GM12878 (cell line): ENCODE data around the gene ZC3H7B. TPM values are rescaled to one million over a fixed set of nuclear protein-coding genes. Genes with fewer than 3 reads are reported as not detected.
A peak's percentile ranks its signal among the peaks of the same experiment; 100 is the strongest.

ENCODE experiments used
- CHD1 ChIP-seq: IDR thresholded peaks from 2 replicates; pipeline ENCODE4 v1.6.1; 2012; ENCODE audit warnings: low read depth, low read length, improper control_type of control experiment
- DPF2 ChIP-seq: fragments of 450-650 bp; IDR thresholded peaks from 2 replicates; pipeline ENCODE4 v1.6.1; 2017; ENCODE audit warnings: mild to moderate bottlenecking
- GATAD2B ChIP-seq: fragments of 450-650 bp; conservative IDR thresholded peaks from 2 replicates; pipeline ENCODE4 v1.6.1; 2017; ENCODE audit warnings: low read depth, mild to moderate bottlenecking, moderate library complexity
- HCFC1 ChIP-seq: fragments of 150-350 bp; IDR thresholded peaks from 2 replicates; pipeline ENCODE4 v1.6.1; 2014; ENCODE audit warnings: low read length
- IRF4 ChIP-seq: IDR thresholded peaks from 2 replicates; pipeline ENCODE4 v1.6.1; 2011; ENCODE audit warnings: low read depth, low read length
- KAT2A ChIP-seq: conservative IDR thresholded peaks from 2 replicates; pipeline ENCODE4 v1.6.1; 2011; ENCODE audit warnings: low read depth, low read length; ENCODE audit not compliant: control insufficient read depth
- MTA2 ChIP-seq: fragments of 450-650 bp; IDR thresholded peaks from 2 replicates; pipeline ENCODE4 v1.6.1; 2016; ENCODE audit warnings: low read depth, mild to moderate bottlenecking, moderate library complexity
- MXI1 ChIP-seq: fragments of 150-350 bp; IDR thresholded peaks from 2 replicates; pipeline ENCODE4 v1.6.1; 2011; ENCODE audit warnings: low read depth, mild to moderate bottlenecking, inconsistent platforms, low read length, improper control_type of control experiment
- MYC ChIP-seq: IDR thresholded peaks from 2 replicates; pipeline ENCODE4 v1.6.1; 2011; ENCODE audit warnings: mild to moderate bottlenecking, low read length, moderate library complexity, inconsistent platforms; ENCODE audit not compliant: insufficient read depth, insufficient replicate concordance, insufficient read length, severe bottlenecking
- NR2C2 ChIP-seq: IDR thresholded peaks from 2 replicates; pipeline ENCODE4 v1.6.1; 2011; ENCODE audit warnings: borderline replicate concordance, low read depth; ENCODE audit not compliant: control insufficient read depth, insufficient read length
- NRF1 ChIP-seq: conservative IDR thresholded peaks from 2 replicates; pipeline ENCODE4 v1.6.1; 2011; ENCODE audit warnings: mild to moderate bottlenecking, low read depth, low read length, improper control_type of control experiment
- PML ChIP-seq: IDR thresholded peaks from 2 replicates; pipeline ENCODE4 v1.6.1; 2012; ENCODE audit warnings: low read length, inconsistent platforms
- RB1 ChIP-seq: fragments of 450-650 bp; formaldehyde crosslinking; IDR thresholded peaks from 2 replicates; pipeline ENCODE4 v1.6.1; 2017; ENCODE audit warnings: mild to moderate bottlenecking, borderline replicate concordance
- RELA ChIP-seq: fragments of 450-650 bp; IDR thresholded peaks from 2 replicates; pipeline ENCODE4 v1.8.0; 2014; ENCODE audit warnings: borderline replicate concordance; ENCODE audit not compliant: partially characterized antibody
- RELB ChIP-seq: fragments of 450-650 bp; IDR thresholded peaks from 2 replicates; pipeline ENCODE4 v1.6.1; 2017; ENCODE audit warnings: low read depth, mild to moderate bottlenecking, moderate library complexity
- SIX5 ChIP-seq: IDR thresholded peaks from 2 replicates; pipeline ENCODE4 v1.6.1; 2011; ENCODE audit warnings: mild to moderate bottlenecking, low read depth, low read length, moderate library complexity; ENCODE audit not compliant: severe bottlenecking
- STAT3 ChIP-seq: IDR thresholded peaks from 2 replicates; pipeline ENCODE4 v1.6.1; 2011; ENCODE audit warnings: low read depth, low read length, improper control_type of control experiment
- polyA plus RNA-seq, 11 experiments: library from polyadenylated mRNA; depleted of rRNA in 4 of 11; unstranded in 6 of 11; stranded (reverse) in 5 of 11; fragments of >200 nt; fragmentation: Nextera tagmentation in 4 of 11; fragmentation: Illumina TruSeq in 1 of 11; extraction: Ambion mirVana in 4 of 11; extraction: Trizol in 1 of 11; gene quantifications; 1 replicate in 1 of 11; 2 replicates in 10 of 11; pipeline versions ENCODE4 v1.2.1 to v1.2.3, GENCODE V29; 2011 to 2016; ENCODE audit warnings: inconsistent platforms in 2 of 11, missing spikeins in 2 of 11, low read depth in 1 of 11
- total RNA-seq, 4 experiments: library from RNA; depleted of rRNA in 3 of 4; stranded (reverse); fragments of >200 nt in 3 of 4; fragmentation: Illumina TruSeq in 1 of 4; extraction: Trizol in 1 of 4; gene quantifications; 2 replicates each; pipeline versions ENCODE4 v1.2.1 to v1.2.3, GENCODE V29; 2013 to 2021
- TF ChIP-seq, protein P1 (sequence below): fragments of 150-350 bp; IDR thresholded peaks from 2 replicates; pipeline ENCODE4 v1.6.1; 2014; ENCODE audit warnings: mild to moderate bottlenecking, low read depth, low read length
- TF ChIP-seq, protein P2 (sequence below): fragments of 450-650 bp; formaldehyde crosslinking; IDR thresholded peaks from 2 replicates; pipeline ENCODE4 v1.5.0; 2022; ENCODE audit warnings: mild to moderate bottlenecking, missing genetic modification characterization
- TF ChIP-seq, protein P3 (sequence below): IDR thresholded peaks from 2 replicates; pipeline ENCODE4 v1.6.1; 2012; ENCODE audit warnings: low read depth, low read length, improper control_type of control experiment
- TF ChIP-seq, protein P4 (sequence below): IDR thresholded peaks from 2 replicates; pipeline ENCODE4 v1.6.1; 2011; ENCODE audit warnings: low read depth, low read length, improper control_type of control experiment, borderline replicate concordance

ZC3H7B gene
- total and polyA plus RNA-seq, 10 of the 15 experiments (the other 5 are each of a cell fraction or from before 2014, with no cell fraction given): 0.26 to 52.3 (median 22.4) TPM

- TF ChIP-seq DPF2 (no peak), RELB (peak; percentile 42; the same call in 1 of the 2 replicates), KAT2A (no peak), PML (peak; percentile 83; the same call in 1 of the 2 replicates), IRF4 (no peak), CHD1 (no peak), HCFC1 (peak; percentile 97), GATAD2B (peak; percentile 54; the same call in 1 of the 2 replicates), NR2C2 (no peak), RB1 (no peak; the same call in 1 of the 2 replicates), MTA2 (no peak), MYC (peak; percentile 70), RELA (peak; percentile 24), NRF1 (0 out of 2 replicates have a peak, but pooled peaks have one; percentile 24), STAT3 (0 out of 2 replicates have a peak, but pooled peaks have one; percentile 14), SIX5 (peak; percentile 93), MXI1 (peak; percentile 99)
- TF ChIP-seq, protein P1, sequence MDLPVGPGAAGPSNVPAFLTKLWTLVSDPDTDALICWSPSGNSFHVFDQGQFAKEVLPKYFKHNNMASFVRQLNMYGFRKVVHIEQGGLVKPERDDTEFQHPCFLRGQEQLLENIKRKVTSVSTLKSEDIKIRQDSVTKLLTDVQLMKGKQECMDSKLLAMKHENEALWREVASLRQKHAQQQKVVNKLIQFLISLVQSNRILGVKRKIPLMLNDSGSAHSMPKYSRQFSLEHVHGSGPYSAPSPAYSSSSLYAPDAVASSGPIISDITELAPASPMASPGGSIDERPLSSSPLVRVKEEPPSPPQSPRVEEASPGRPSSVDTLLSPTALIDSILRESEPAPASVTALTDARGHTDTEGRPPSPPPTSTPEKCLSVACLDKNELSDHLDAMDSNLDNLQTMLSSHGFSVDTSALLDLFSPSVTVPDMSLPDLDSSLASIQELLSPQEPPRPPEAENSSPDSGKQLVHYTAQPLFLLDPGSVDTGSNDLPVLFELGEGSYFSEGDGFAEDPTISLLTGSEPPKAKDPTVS: peak; percentile 99
- TF ChIP-seq, protein P2, sequence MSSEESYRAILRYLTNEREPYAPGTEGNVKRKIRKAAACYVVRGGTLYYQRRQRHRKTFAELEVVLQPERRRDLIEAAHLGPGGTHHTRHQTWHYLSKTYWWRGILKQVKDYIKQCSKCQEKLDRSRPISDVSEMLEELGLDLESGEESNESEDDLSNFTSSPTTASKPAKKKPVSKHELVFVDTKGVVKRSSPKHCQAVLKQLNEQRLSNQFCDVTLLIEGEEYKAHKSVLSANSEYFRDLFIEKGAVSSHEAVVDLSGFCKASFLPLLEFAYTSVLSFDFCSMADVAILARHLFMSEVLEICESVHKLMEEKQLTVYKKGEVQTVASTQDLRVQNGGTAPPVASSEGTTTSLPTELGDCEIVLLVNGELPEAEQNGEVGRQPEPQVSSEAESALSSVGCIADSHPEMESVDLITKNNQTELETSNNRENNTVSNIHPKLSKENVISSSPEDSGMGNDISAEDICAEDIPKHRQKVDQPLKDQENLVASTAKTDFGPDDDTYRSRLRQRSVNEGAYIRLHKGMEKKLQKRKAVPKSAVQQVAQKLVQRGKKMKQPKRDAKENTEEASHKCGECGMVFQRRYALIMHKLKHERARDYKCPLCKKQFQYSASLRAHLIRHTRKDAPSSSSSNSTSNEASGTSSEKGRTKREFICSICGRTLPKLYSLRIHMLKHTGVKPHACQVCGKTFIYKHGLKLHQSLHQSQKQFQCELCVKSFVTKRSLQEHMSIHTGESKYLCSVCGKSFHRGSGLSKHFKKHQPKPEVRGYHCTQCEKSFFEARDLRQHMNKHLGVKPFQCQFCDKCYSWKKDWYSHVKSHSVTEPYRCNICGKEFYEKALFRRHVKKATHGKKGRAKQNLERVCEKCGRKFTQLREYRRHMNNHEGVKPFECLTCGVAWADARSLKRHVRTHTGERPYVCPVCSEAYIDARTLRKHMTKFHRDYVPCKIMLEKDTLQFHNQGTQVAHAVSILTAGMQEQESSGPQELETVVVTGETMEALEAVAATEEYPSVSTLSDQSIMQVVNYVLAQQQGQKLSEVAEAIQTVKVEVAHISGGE (CRISPR knock-in tag): no peak
- TF ChIP-seq, protein P3, sequence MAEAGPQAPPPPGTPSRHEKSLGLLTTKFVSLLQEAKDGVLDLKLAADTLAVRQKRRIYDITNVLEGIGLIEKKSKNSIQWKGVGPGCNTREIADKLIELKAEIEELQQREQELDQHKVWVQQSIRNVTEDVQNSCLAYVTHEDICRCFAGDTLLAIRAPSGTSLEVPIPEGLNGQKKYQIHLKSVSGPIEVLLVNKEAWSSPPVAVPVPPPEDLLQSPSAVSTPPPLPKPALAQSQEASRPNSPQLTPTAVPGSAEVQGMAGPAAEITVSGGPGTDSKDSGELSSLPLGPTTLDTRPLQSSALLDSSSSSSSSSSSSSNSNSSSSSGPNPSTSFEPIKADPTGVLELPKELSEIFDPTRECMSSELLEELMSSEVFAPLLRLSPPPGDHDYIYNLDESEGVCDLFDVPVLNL: peak; percentile 83
- TF ChIP-seq, protein P4, sequence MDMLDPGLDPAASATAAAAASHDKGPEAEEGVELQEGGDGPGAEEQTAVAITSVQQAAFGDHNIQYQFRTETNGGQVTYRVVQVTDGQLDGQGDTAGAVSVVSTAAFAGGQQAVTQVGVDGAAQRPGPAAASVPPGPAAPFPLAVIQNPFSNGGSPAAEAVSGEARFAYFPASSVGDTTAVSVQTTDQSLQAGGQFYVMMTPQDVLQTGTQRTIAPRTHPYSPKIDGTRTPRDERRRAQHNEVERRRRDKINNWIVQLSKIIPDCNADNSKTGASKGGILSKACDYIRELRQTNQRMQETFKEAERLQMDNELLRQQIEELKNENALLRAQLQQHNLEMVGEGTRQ: no peak
These were observed 15.3 kb upstream of the ZC3H7B start, which contains the start of gene RANGAP1 (continued) for GRCh38 chr22:41285820-41286638.
